HG02981 (cell line): ENCODE results near the gene SLC44A3.
"Not testable (repeated sequence)": the region's sequence is repeated elsewhere in the genome, so short reads cannot be mapped to it uniquely, and the experiment has no call there.

ENCODE experiments used
- ATAC-seq: cut with Tn5 transposase; IDR thresholded peaks from one replicate; pipeline ENCODE4 v1.9.1; 2021; ENCODE audit warnings: mild to moderate bottlenecking, moderate library complexity; ENCODE audit not compliant: unreplicated experiment

The SLC44A3 gene

GRCh38 chr1:94929351-94930217 is 109.4 kb downstream of the SLC44A3 start:
- ATAC-seq: no peak

GRCh38 chr1:94931254-94931841 is 111.2 kb downstream of the SLC44A3 start:
- no peak for ATAC-seq

GRCh38 chr1:94934551-94934950 is 114.4 kb downstream of the SLC44A3 start:
- ATAC-seq: no peak

GRCh38 chr1:94935034-94935433 is 114.9 kb downstream of the SLC44A3 start:
- ATAC-seq: no peak

GRCh38 chr1:94935476-94935875 is 115.3 kb downstream of the SLC44A3 start:
- ATAC-seq: no peak

GRCh38 chr1:94936861-94937620 is 116.9 kb downstream of the SLC44A3 start:
- no peak for ATAC-seq

GRCh38 chr1:94937820-94938219 is 117.7 kb downstream of the SLC44A3 start:
- ATAC-seq: no peak

GRCh38 chr1:94940738-94941137 is 120.6 kb downstream of the SLC44A3 start:
- ATAC-seq: no peak

- not testable (repeated sequence) for ATAC-seq
Observed at GRCh38 chr1:94941480-94941879, 121.3 kb downstream of the SLC44A3 start.

GRCh38 chr1:94942171-94943128 is 122.3 kb downstream of the SLC44A3 start:
- ATAC-seq: peak; percentile 68
